ENCODE results near the gene ATP5F1D. TPM values are rescaled to one million over a fixed set of nuclear protein-coding genes. Genes with fewer than 3 reads are reported as not detected.

ATP5F1D gene
- total and polyA plus RNA-seq, 4 donors: 27.1 to 266 (median 187) TPM

GRCh38 chr19:1240925-1241324 is 626 bp upstream of the ATP5F1D start:
- 59 to 61% methylated on average over 15 of the region's 15 CpGs for WGBS, 2 donors
- ATAC-seq (ENCODE audit: insufficient read depth, low FRiP score) (no peak), DNase-seq (peak in 1 of 3 donors; percentile 11)
- Histone ChIP-seq H3K36me3 (ENCODE audit: control insufficient read depth in 4 of 4, insufficient read depth in 4 of 4, low read length in 4 of 4) (peaks cover 0 to 4% (median 0%) of the 10 kb centered on the region in 4 donors), H3K9me3 (ENCODE audit: control insufficient read depth in 4 of 4, insufficient read depth in 3 of 4, low read length in 3 of 4) (no peaks in the 10 kb centered on the region), H3K27me3 (ENCODE audit: control insufficient read depth in 3 of 3, insufficient read depth in 3 of 3, low read length in 2 of 3) (no peaks in the 10 kb centered on the region), H3K27ac (ENCODE audit: low read depth in 1 of 2, low read length in 1 of 2) (no peak overlapping the region), H3K9ac (ENCODE audit: insufficient read depth in 1 of 2, low read length in 2 of 2) (no peak overlapping the region), H3K4me1 (ENCODE audit: control insufficient read depth in 5 of 5, insufficient read depth in 5 of 5, low read length in 5 of 5) (peaks cover 0 to 47% (median 24%) of the 10 kb centered on the region in 5 donors), H3K4me3 (no peak overlapping the region)
- no peak for TF ChIP-seq CTCF (IDR thresholded peaks at IDR 0.05; ENCODE audit: control extremely low read depth, extremely low read depth)

- ATAC-seq (ENCODE audit: insufficient read depth, low FRiP score) (peak; percentile 32), DNase-seq (peak; percentile 87 to 91 (median 87))
- H3K9me3 ChIP-seq (ENCODE audit: control insufficient read depth in 4 of 4, insufficient read depth in 3 of 4, low read length in 3 of 4): no peaks in the 10 kb centered on the region
- 49 to 57% methylated on average over 30 to 33 of the region's 33 CpGs for WGBS, 2 donors
- no peak overlapping the region for H3K4me3 ChIP-seq
- no peak overlapping the region for H3K9ac ChIP-seq (ENCODE audit: insufficient read depth in 1 of 2, low read length in 2 of 2)
- peaks cover 0 to 4% (median 0%) of the 10 kb centered on the region in 4 donors for H3K36me3 ChIP-seq (ENCODE audit: control insufficient read depth in 4 of 4, insufficient read depth in 4 of 4, low read length in 4 of 4)
- peaks cover 0 to 41% (median 26%) of the 10 kb centered on the region in 5 donors for H3K4me1 ChIP-seq (ENCODE audit: control insufficient read depth in 5 of 5, insufficient read depth in 5 of 5, low read length in 5 of 5)
- no peaks in the 10 kb centered on the region for H3K27me3 ChIP-seq (ENCODE audit: control insufficient read depth in 3 of 3, insufficient read depth in 3 of 3, low read length in 2 of 3)
- TF ChIP-seq CTCF (IDR thresholded peaks at IDR 0.05; ENCODE audit: control extremely low read depth, extremely low read depth): peak; percentile 89
- H3K27ac ChIP-seq (ENCODE audit: low read depth in 1 of 2, low read length in 1 of 2): peak overlapping the region; percentile 56 to 81
Observed at GRCh38 chr19:1243768-1244692, 2.5 kb downstream of the ATP5F1D start.

- H3K27ac ChIP-seq (ENCODE audit: low read depth in 1 of 2, low read length in 1 of 2): peak overlapping the region; percentile 56 to 81
- DNase-seq: peak in 1 of 3 donors; percentile 5
- no peak for ATAC-seq (ENCODE audit: insufficient read depth, low FRiP score)
Observed at GRCh38 chr19:1244693-1245451, 3.3 kb downstream of the ATP5F1D start.

More at GRCh38 chr19:1244693-1245451, 3.3 kb downstream of the ATP5F1D start:
- no peak overlapping the region for H3K9ac ChIP-seq (ENCODE audit: insufficient read depth in 1 of 2, low read length in 2 of 2)
- H3K27me3 ChIP-seq (ENCODE audit: control insufficient read depth in 3 of 3, insufficient read depth in 3 of 3, low read length in 2 of 3): no peaks in the 10 kb centered on the region
- no peaks in the 10 kb centered on the region for H3K9me3 ChIP-seq (ENCODE audit: control insufficient read depth in 4 of 4, insufficient read depth in 3 of 4, low read length in 3 of 4)
- 21 to 42% methylated on average over 28 to 31 of the region's 31 CpGs for whole genome bisulfite sequencing, 2 donors
- peaks cover 0 to 38% (median 23%) of the 10 kb centered on the region in 5 donors for H3K4me1 ChIP-seq (ENCODE audit: control insufficient read depth in 5 of 5, insufficient read depth in 5 of 5, low read length in 5 of 5)
- no peak for TF ChIP-seq CTCF (IDR thresholded peaks at IDR 0.05; ENCODE audit: control extremely low read depth, extremely low read depth)
- H3K4me3 ChIP-seq: no peak overlapping the region
- H3K36me3 ChIP-seq (ENCODE audit: control insufficient read depth in 4 of 4, insufficient read depth in 4 of 4, low read length in 4 of 4): peaks cover 0 to 4% (median 0%) of the 10 kb centered on the region in 4 donors
